SJSA1 (cell line): ENCODE results near the gene LMX1B. TPM values are rescaled to one million over a fixed set of nuclear protein-coding genes. Genes with fewer than 3 reads are reported as not detected.

Experiments used
- total RNA-seq: library from RNA; depleted of rRNA; stranded (reverse); fragments of >200 nt; shearing (Covaris generic); gene quantifications from 2 replicates; pipeline ENCODE4 v1.2.3, GENCODE V29; 2014; rRNA removed

Gene LMX1B
- total RNA-seq, 1 experiment from 2014 or later: not detected

Other genes with a start within 250 kb of the LMX1B start
- gene ZBTB43, start 191.1 kb downstream of the LMX1B start, total RNA-seq: 6.5 and 6.8 TPM in 2 replicates
- gene ZBTB34, start 246.7 kb downstream of the LMX1B start, total RNA-seq: 3.7 and 5.9 TPM in 2 replicates